Activated CD4-positive, alpha-beta T cell treated with anti-CD3 and anti-CD28 coated beads, Interleukin-2, amount 50 U/mL, for 4 hours (primary cell): ENCODE data around the gene RCN2.

Experiments used
- DNase-seq, 2 experiments: peaks; one replicate each; pipeline ENCODE4 v3.0.0-alpha.2; 2020

The RCN2 gene

DNA sequence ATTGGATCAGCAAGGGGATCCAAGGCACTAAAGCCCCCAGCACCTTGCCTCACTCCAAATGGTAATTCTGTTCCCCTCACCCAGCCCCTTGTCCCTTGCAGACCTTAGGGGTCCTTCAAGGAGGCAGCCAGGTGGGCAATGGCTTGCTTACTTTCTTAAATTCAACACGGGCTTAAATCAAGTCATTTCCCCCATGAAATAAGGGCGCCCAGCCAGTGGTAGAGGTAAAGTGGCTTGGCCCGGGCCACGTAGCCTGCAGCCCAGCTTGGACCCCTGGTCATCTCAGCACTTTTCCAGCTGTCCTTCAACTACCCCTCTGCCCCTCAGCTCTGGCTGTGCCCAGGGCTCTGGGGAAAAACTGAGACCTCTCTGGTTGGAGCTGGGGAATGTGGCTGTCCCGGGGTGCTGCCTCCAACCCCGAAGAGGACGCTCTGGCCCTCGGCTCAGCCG is 64.6 kb downstream of the RCN2 start:
- DNase-seq = no peak

DNA sequence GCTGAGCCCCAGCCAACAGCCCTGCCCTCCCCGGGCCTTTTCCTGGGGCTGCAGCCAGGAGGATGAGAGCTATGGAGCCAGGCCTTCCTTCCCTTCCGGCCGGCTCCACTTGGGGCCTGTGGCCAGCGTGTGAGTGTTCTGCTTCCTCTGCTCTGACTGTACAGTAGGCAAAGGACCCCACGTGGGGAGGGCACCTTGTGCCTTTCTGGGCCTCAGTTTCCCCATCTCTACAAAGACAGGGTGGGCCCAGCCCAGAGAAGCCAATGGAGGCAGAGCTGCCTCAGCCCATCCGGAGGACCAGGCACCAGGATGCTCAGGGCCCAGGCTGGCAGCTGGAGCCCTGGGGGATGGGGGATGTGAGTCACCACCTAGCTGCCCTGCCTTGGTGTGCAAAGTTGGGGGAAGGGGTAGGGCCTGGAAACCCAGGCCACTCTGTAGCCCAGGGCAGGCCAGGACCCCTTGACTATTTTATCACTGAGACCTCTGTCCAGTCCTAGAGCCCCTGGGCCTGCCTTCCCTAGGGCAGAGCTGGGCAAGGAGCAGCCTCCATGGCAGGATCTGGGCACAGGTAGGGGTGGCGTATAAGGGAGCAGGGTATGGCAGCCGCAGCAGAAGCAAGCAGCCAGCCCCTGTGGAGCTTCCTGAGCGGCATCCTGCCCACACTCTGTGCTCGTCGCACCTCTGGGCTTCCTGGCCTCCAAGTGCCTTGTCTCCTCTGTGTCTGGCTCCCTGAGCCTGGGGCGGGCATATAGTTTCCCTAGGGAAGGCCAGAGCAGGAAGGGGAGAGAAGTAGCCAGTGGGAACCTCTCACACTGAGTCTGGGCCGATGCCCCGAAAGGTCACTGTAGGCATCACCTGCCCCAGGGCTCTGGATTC is 65.2 kb downstream of the RCN2 start:
- peak; percentile 51 to 53 for DNase-seq

DNA sequence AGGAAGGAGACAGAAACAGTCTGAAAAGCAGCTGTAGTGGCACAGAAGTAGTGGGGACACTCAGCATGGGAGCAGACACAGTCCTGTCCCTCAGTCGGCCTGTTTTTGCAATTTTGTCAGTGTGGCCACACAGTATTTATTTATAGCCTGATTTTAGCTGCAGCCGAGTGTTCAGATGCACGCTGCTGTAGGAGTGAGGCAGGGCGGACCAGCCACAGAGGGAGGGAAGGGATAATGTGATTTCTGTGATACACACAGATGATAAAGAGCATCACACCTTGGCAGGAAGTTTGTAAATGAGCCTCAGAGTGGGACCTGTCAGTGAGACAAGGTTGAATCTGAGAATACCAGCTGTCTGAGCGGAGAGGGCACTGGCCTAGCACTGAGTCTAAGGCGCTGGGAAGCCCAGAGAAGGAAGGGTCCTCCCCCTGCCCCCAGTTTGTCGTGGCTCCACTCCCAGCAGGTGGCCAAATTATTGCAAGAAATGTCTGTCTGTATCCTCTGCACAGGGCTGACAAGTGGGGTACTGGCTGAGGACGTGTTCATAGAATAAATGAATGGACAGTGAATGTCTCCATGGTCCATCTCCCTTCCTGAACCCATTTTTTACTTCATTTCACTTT is 67.2 kb downstream of the RCN2 start:
- DNase-seq = no peak

DNA sequence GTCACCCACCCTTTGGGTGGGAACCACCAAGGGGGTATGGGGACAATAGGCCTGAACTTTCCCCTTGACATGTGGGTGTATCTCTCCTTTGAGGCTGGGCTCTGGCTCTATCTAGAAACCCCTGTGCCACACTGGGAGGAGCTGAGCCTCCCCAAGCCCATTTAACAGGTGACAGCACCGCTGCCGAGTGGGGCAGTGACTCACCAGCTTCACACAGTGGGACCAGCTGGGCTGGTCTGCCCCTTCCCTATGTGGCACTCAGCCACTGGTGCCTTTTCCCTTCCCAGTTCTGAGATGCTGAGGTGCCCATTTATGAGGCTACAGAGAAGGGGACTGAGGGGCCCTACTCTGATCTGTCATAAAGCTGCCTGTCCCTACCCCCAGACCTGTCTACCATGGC is 68.4 kb downstream of the RCN2 start:
- DNase-seq = no peak

DNA sequence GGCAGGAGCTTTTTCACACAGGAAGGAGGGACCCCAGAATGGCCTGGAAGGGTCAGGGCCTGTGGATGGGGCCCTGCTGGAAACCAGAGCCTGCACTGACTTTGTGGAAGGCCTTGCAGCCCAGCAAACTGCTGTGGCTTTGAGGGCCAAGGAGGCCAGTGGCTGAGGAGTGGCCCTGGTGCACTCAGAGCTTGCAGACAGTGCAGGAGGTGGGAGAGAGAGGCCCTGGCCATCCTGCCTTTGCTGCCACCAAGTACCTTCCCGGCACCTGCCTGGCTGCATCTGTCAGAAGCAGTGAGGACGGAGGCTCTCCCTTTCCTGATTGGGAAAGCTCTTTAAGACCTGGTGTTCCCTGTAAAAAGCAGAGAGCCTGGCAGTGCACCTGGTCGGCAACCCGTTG is 69.8 kb downstream of the RCN2 start:
- no peak for DNase-seq

DNA sequence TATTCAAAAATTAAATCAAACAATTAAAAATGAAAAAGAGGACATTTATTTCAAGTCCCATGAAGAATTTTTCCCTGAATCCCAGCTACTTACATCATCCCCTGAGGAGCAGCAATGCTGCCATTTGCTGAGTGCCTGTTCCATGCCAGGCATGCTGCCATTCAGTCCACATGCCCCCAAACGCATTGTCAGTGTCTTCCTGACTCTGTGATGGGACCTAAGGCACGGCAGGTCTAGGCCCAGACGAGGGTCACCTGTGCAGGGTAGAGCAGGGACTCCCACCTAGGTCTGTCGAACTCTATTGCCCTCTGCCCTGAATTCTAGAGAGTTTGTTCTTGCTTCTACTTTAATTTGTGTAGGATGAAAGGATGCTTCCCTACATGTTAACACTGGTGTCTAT is 70.4 kb downstream of the RCN2 start:
- DNase-seq = no peak

DNA sequence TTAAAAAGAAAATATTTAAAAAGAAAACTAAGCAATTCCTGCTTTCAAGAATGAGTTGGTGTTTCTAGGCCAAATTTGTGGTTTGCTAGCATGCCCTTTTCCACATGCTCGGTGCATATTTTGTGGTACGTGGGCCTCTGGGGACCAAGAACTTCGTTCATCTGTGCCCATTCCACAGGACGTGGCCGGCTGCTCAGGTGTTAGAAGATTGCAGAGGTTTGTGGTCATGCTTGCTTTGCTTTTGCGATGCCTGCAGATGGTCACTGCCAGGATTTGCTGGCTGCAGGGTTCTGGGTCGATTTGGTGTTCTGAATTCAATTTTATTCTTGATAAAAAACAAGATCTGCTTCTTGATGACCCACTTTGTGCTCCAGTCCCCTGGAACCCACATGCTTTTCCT is 70.9 kb downstream of the RCN2 start:
- no peak for DNase-seq

DNA sequence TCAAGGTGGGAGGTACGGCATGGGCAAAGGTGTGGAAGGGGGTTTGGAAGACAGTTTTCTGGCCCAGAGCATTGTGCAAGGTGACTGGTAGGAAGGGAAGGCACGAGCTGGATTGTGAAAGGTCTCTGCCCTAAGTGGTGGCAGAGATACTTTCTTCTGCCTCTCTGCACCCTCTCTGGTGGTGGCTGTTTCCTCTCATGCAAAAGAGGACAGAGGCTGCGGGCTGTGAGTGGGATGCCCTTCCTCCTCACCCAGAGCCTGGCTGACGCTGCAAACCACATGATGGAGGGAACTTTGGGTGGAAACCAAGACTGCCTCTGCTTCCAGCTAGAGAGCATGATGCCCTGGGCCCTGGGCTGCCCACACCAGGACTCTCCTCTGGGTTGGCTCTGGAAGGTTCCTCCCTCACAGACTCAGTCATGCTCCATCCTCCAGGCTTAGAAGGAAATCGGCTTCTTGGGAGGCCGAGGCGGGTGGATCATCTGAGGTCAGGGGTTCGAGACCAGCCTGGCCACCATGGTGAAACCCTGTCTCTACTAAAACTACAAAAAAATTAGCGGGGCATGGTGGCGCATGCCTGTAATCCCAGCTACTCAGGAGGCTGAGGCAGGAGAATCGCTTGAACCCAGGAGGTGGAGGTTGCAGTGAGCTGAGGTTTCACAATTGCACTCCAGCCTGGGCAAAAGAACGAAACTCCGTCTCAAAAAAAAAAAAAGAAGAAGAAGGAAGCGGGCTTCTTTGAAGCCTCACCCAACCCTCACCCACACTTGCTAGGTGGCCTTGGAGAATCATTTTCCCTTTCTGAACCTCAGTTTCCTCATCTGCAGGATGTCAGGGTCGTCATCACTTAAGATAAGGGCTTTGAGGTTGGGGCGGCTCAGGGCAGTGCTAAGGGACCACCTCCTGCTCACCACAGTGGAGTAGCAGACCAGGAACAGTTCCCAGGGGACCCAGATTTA is 71.7 kb downstream of the RCN2 start:
- peak; percentile 64 to 65 for DNase-seq
